Peyer's patch (tissue), 4 donors: ENCODE results near the gene SORBS1.

ENCODE experiments used
- POLR2A ChIP-seq, 2 donors: fragments of 450-650 bp; IDR thresholded peaks; one replicate each; pipeline ENCODE4 v1.5.1; 2017; ENCODE audit warnings: antibody characterized with exemption in 2 of 2, mild to moderate bottlenecking in 2 of 2, moderate library complexity in 2 of 2
- TF ChIP-seq, protein P1 (sequence below), 6 experiments: fragments of 450-650 bp in 4 of 6; fragments of 200-600 bp in 2 of 6; sonication (generic) in 1 of 6; IDR thresholded peaks; one replicate each; pipeline ENCODE4 v1.5.1; 2017 to 2019; ENCODE audit warnings: antibody characterized with exemption in 6 of 6, mild to moderate bottlenecking in 3 of 6, moderate library complexity in 1 of 6

GRCh38 chr10:95537542-95537927, 23.6 kb downstream of the SORBS1 start:
- TF ChIP-seq, protein P1, sequence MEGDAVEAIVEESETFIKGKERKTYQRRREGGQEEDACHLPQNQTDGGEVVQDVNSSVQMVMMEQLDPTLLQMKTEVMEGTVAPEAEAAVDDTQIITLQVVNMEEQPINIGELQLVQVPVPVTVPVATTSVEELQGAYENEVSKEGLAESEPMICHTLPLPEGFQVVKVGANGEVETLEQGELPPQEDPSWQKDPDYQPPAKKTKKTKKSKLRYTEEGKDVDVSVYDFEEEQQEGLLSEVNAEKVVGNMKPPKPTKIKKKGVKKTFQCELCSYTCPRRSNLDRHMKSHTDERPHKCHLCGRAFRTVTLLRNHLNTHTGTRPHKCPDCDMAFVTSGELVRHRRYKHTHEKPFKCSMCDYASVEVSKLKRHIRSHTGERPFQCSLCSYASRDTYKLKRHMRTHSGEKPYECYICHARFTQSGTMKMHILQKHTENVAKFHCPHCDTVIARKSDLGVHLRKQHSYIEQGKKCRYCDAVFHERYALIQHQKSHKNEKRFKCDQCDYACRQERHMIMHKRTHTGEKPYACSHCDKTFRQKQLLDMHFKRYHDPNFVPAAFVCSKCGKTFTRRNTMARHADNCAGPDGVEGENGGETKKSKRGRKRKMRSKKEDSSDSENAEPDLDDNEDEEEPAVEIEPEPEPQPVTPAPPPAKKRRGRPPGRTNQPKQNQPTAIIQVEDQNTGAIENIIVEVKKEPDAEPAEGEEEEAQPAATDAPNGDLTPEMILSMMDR (IDR thresholded peaks at IDR 0.05), result no peak
- TF ChIP-seq POLR2A (IDR thresholded peaks at IDR 0.05), result no peak
